GM10266 (cell line): ENCODE measurements around the gene ZFP3.
"Not testable (repeated sequence)": the region's sequence is repeated elsewhere in the genome, so short reads cannot be mapped to it uniquely, and the experiment has no call there.

Source experiments
- DNase-seq: peaks from one replicate; pipeline ENCODE4 v3.0.0; 2012; ENCODE audit errors: extremely low spot score
- TF ChIP-seq, protein P1 (sequence below): IDR thresholded peaks from 2 replicates; pipeline ENCODE4 v1.5.1; 2012; ENCODE audit warnings: mild to moderate bottlenecking, low read depth; ENCODE audit not compliant: control insufficient read depth, insufficient read depth; ENCODE audit errors: missing control alignments

ZFP3 gene

GRCh38 chr17:5078106-5079028 lies at the start of gene ZFP3:
TSS of gene ZFP3 (plus strand) at chr17:5078467. CDS start at chr17:5091505, 13,038 bp downstream.
- DNase-seq = peak; percentile 82
- TF ChIP-seq, protein P1, sequence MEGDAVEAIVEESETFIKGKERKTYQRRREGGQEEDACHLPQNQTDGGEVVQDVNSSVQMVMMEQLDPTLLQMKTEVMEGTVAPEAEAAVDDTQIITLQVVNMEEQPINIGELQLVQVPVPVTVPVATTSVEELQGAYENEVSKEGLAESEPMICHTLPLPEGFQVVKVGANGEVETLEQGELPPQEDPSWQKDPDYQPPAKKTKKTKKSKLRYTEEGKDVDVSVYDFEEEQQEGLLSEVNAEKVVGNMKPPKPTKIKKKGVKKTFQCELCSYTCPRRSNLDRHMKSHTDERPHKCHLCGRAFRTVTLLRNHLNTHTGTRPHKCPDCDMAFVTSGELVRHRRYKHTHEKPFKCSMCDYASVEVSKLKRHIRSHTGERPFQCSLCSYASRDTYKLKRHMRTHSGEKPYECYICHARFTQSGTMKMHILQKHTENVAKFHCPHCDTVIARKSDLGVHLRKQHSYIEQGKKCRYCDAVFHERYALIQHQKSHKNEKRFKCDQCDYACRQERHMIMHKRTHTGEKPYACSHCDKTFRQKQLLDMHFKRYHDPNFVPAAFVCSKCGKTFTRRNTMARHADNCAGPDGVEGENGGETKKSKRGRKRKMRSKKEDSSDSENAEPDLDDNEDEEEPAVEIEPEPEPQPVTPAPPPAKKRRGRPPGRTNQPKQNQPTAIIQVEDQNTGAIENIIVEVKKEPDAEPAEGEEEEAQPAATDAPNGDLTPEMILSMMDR = no peak

DNA sequence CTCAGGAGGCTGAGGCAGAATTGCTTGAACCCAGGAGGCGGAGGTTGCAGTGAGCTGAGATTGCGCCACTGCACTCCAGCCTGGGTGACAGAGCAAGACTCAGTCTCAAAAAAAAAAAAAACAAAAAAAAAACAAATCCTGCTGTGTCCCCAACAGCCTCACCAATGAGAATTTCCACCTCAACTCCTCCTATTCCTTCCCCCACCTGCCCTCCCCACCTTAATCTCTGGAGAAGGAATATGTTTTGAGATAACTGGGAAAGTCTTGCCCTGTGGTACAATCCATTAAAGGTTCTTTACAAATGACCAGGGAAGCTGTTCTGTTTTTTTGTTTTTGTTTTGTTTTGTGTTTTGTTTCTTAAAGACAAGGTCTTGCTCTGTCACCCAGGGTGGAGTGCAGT lies 48.1 kb upstream of the ZFP3 start:
- DNase-seq = not testable (repeated sequence)

GRCh38 chr17:5031365-5032082 lies 46.7 kb upstream of the ZFP3 start:
- peak; percentile 94 for DNase-seq
- TF ChIP-seq, protein P1 = peak; percentile 80

DNA sequence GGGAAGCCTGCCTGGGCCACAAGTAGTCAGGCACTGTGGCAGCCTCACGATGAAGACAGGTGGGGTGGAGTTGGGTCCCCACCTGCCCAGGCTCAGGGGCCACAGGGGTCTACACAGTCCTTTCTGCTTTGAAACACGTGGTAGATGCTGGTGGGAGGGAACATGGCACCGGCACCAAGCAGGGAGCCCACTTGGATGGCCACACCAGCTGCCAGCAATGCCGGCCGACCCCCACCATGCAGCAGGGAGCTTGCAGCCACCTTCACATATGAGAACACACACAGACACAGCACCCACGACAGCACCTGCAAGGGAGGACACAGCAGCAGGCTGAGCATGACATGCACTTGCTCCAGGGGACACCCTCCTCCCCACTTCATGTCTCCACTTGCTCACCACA lies 45.4 kb upstream of the ZFP3 start:
- TF ChIP-seq, protein P1 = no peak
- DNase-seq = no peak

- DNase-seq = no peak
- TF ChIP-seq, protein P1 = no peak
Measured at GRCh38 chr17:5033352-5034015, 44.8 kb upstream of the ZFP3 start.

DNA sequence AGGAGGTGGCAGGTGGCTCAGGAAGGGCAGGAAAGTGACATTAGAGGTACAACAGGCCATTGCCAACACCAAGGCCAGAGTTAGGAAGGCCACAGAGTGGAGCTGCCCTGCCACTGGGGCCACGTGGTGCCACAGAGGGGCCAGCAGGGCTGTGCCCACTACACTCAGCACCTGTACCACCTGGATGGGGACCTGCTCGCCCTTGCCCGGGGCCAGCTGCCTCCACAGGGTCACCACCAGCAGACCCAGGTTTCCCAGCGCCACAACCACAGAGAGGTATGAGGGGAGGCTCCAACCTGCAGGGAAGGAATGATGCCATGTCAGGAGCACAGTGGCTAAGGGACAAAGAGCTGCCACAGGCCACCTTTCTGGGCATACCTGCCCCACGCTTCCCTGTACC lies 44.2 kb upstream of the ZFP3 start:
- no peak for DNase-seq
- TF ChIP-seq, protein P1 = no peak

GRCh38 chr17:5034651-5035050 lies 43.6 kb upstream of the ZFP3 start:
- no peak for DNase-seq
- TF ChIP-seq, protein P1 = no peak
